ENCODE data around the gene NOXA1. TPM values are rescaled to one million over a fixed set of nuclear protein-coding genes. Genes with fewer than 3 reads are reported as not detected.
"Not testable (repeated sequence)": the region's sequence is repeated elsewhere in the genome, so short reads cannot be mapped to it uniquely, and the experiment has no call there.

Gene NOXA1
- total and polyA plus RNA-seq, 2 donors from 2014 or later: 19.1 to 21.8 TPM

GRCh38 chr9:137375321-137376058 lies 47.7 kb upstream of the NOXA1 start:
- peak in 1 of 5 donors; percentile 1 for DNase-seq
- H3K27ac ChIP-seq (ENCODE audit: low read depth in 2 of 2, low read length in 2 of 2): no peak overlapping the region
- no peaks in the 10 kb centered on the region for H3K36me3 ChIP-seq (ENCODE audit: control insufficient read depth in 2 of 3, insufficient read depth in 3 of 3, low read length in 3 of 3)
- FAIRE-seq: no peak
- TF ChIP-seq, protein P1, sequence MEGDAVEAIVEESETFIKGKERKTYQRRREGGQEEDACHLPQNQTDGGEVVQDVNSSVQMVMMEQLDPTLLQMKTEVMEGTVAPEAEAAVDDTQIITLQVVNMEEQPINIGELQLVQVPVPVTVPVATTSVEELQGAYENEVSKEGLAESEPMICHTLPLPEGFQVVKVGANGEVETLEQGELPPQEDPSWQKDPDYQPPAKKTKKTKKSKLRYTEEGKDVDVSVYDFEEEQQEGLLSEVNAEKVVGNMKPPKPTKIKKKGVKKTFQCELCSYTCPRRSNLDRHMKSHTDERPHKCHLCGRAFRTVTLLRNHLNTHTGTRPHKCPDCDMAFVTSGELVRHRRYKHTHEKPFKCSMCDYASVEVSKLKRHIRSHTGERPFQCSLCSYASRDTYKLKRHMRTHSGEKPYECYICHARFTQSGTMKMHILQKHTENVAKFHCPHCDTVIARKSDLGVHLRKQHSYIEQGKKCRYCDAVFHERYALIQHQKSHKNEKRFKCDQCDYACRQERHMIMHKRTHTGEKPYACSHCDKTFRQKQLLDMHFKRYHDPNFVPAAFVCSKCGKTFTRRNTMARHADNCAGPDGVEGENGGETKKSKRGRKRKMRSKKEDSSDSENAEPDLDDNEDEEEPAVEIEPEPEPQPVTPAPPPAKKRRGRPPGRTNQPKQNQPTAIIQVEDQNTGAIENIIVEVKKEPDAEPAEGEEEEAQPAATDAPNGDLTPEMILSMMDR (IDR thresholded peaks at IDR 0.05; ENCODE audit: borderline replicate concordance, extremely low read depth, insufficient read depth): no peak
- H3K4me1 ChIP-seq (ENCODE audit: control insufficient read depth in 2 of 3, insufficient read depth in 2 of 3, low read depth in 1 of 3, low read length in 3 of 3): no peaks in the 10 kb centered on the region
- H3K9ac ChIP-seq (ENCODE audit: low read length in 3 of 3): no peak overlapping the region
- no peaks in the 10 kb centered on the region for H3K27me3 ChIP-seq (ENCODE audit: control insufficient read depth, insufficient read depth, low read length)
- peaks cover 0 to 1% (median 0%) of the 10 kb centered on the region in 3 donors for H3K9me3 ChIP-seq (ENCODE audit: control insufficient read depth in 2 of 3, insufficient read depth in 1 of 3, low read length in 3 of 3)
- intact Hi-C loops (cut with DNase I): no loop called here
- no peak overlapping the region for H3K4me3 ChIP-seq (ENCODE audit: low read length in 3 of 3)

DNA sequence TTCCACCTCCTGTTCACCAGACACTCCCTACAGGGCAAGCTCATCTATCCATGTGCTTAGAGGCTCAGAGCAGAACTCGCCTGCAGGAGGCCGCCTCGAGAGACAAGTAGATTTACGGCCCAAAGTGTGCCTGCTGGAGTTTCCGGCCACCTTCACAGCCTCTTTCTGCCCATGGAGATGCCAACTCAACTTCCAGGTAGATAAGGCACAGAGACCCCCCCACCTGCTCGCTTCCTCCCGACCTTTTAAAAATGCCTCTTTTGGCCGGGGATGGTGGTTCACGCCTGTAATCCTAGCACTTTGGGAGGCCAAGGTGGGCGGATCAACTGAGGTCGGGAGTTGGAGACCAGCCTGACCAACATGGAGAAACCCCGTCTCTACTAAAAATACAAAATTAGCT lies 46.8 kb upstream of the NOXA1 start:
- Histone ChIP-seq H3K9me3 (ENCODE audit: control insufficient read depth in 2 of 3, insufficient read depth in 1 of 3, low read length in 3 of 3) (peaks cover 0 to 1% (median 0%) of the 10 kb centered on the region in 3 donors), H3K27me3 (ENCODE audit: control insufficient read depth, insufficient read depth, low read length) (no peaks in the 10 kb centered on the region), H3K4me1 (ENCODE audit: control insufficient read depth in 2 of 3, insufficient read depth in 2 of 3, low read depth in 1 of 3, low read length in 3 of 3) (no peaks in the 10 kb centered on the region), H3K4me3 (ENCODE audit: low read length in 3 of 3) (no peak overlapping the region), H3K9ac (ENCODE audit: low read length in 3 of 3) (no peak overlapping the region), H3K27ac (ENCODE audit: low read depth in 2 of 2, low read length in 2 of 2) (no peak overlapping the region), H3K36me3 (ENCODE audit: control insufficient read depth in 2 of 3, insufficient read depth in 3 of 3, low read length in 3 of 3) (no peaks in the 10 kb centered on the region)
- no peak for FAIRE-seq
- peak in 1 of 5 donors; percentile 16 for DNase-seq
- intact Hi-C loops (cut with DNase I): no loop called here
- TF ChIP-seq, protein P1 (IDR thresholded peaks at IDR 0.05; ENCODE audit: borderline replicate concordance, extremely low read depth, insufficient read depth): no peak

DNA sequence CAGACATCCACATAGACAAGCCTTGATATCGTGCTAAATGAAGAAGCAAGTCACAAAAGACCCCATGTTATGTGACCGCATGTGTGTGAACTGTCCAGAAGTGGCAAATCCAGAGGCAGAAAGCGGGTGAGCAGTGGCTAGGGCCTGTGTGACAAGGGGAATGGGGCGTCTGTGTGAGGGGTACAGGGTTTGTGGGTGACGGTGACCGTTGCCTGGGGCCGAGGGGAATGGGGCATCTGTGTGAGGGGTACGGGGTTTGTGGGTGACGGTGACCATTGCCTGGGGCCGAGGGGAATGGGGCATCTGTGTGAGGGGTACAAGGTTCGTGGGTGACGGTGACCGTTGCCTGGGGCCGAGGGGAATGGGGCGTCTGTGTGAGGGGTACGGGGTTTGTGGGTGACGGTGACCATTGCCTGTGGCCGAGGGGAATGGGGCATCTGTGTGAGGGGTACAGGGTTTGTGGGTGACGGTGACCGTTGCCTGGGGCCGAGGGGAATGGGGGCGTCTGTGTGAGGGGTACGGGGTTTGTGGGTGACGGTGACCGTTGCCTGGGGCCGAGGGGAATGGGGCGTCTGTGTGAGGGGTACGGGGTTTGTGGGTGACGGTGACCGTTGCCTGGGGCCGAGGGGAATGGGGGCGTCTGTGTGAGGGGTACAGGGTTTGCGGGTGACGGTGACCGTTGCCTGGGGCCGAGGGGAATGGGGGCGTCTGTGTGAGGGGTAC lies 44.3 kb upstream of the NOXA1 start:
- H3K4me3 ChIP-seq (ENCODE audit: low read length in 3 of 3); H3K9ac ChIP-seq (ENCODE audit: low read length in 3 of 3); FAIRE-seq; H3K4me1 ChIP-seq (ENCODE audit: control insufficient read depth in 2 of 3, insufficient read depth in 2 of 3, low read depth in 1 of 3, low read length in 3 of 3); H3K9me3 ChIP-seq (ENCODE audit: control insufficient read depth in 2 of 3, insufficient read depth in 1 of 3, low read length in 3 of 3); H3K27ac ChIP-seq (ENCODE audit: low read depth in 2 of 2, low read length in 2 of 2); H3K36me3 ChIP-seq (ENCODE audit: control insufficient read depth in 2 of 3, insufficient read depth in 3 of 3, low read length in 3 of 3); intact Hi-C loops (cut with DNase I); H3K27me3 ChIP-seq (ENCODE audit: control insufficient read depth, insufficient read depth, low read length): not testable (repeated sequence)
- DNase-seq: peak in 1 of 5 donors; percentile 56

GRCh38 chr9:137379761-137380161 lies 43.4 kb upstream of the NOXA1 start:
- DNase-seq (peak in 1 of 5 donors; percentile 65), FAIRE-seq (no peak)
- intact Hi-C loops (cut with DNase I): no loop called here
- no peak overlapping the region for H3K27ac ChIP-seq (ENCODE audit: low read depth in 2 of 2, low read length in 2 of 2)
- H3K9ac ChIP-seq (ENCODE audit: low read length in 3 of 3): no peak overlapping the region
- no peak overlapping the region for H3K4me3 ChIP-seq (ENCODE audit: low read length in 3 of 3)
- H3K4me1 ChIP-seq (ENCODE audit: control insufficient read depth in 2 of 3, insufficient read depth in 2 of 3, low read depth in 1 of 3, low read length in 3 of 3): no peaks in the 10 kb centered on the region
- peaks cover 0 to 1% (median 0%) of the 10 kb centered on the region in 3 donors for H3K9me3 ChIP-seq (ENCODE audit: control insufficient read depth in 2 of 3, insufficient read depth in 1 of 3, low read length in 3 of 3)
- H3K36me3 ChIP-seq (ENCODE audit: control insufficient read depth in 2 of 3, insufficient read depth in 3 of 3, low read length in 3 of 3): no peaks in the 10 kb centered on the region
- TF ChIP-seq, protein P1 (IDR thresholded peaks at IDR 0.05; ENCODE audit: borderline replicate concordance, extremely low read depth, insufficient read depth): no peak
- H3K27me3 ChIP-seq (ENCODE audit: control insufficient read depth, insufficient read depth, low read length): no peaks in the 10 kb centered on the region
